Measurements from ENCODE around the gene RRP36.
"Not testable (repeated sequence)": the region's sequence is repeated elsewhere in the genome, so short reads cannot be mapped to it uniquely, and the experiment has no call there.

RRP36 gene

GRCh38 chr6:43036712-43037111, 15.3 kb downstream of the RRP36 start:
- no peak for DNase-seq (ENCODE audit: low read depth in 1 of 2, low spot score in 1 of 2)

- DNase-seq (ENCODE audit: low read depth in 1 of 2, low spot score in 1 of 2) = no peak
These were observed 15.8 kb downstream of the RRP36 start for GRCh38 chr6:43037197-43037596.

- DNase-seq (ENCODE audit: low read depth in 1 of 2, low spot score in 1 of 2) = no peak
These were observed 16.3 kb downstream of the RRP36 start for GRCh38 chr6:43037706-43038105.

GRCh38 chr6:43038727-43039126, 17.3 kb downstream of the RRP36 start:
- DNase-seq (ENCODE audit: low read depth in 1 of 2, low spot score in 1 of 2) = no peak

GRCh38 chr6:43040542-43041257, 19.3 kb downstream of the RRP36 start:
- DNase-seq (ENCODE audit: low read depth in 1 of 2, low spot score in 1 of 2) = no peak

- DNase-seq (ENCODE audit: low read depth in 1 of 2, low spot score in 1 of 2) = not testable (repeated sequence)
These were observed 20.1 kb downstream of the RRP36 start for GRCh38 chr6:43041475-43041874.

- DNase-seq (ENCODE audit: low read depth in 1 of 2, low spot score in 1 of 2) = no peak
These were observed 21.9 kb downstream of the RRP36 start for GRCh38 chr6:43043310-43043709.

GRCh38 chr6:43045371-43045930, 24.0 kb downstream of the RRP36 start:
- no peak for DNase-seq (ENCODE audit: low read depth in 1 of 2, low spot score in 1 of 2)

- DNase-seq (ENCODE audit: low read depth in 1 of 2, low spot score in 1 of 2) = no peak
These were observed 26.6 kb downstream of the RRP36 start for GRCh38 chr6:43047998-43048397.

GRCh38 chr6:43050981-43051380, 29.6 kb downstream of the RRP36 start:
- no peak for DNase-seq (ENCODE audit: low read depth in 1 of 2, low spot score in 1 of 2)

GRCh38 chr6:43052225-43052841, 30.9 kb downstream of the RRP36 start:
- no peak for DNase-seq (ENCODE audit: low read depth in 1 of 2, low spot score in 1 of 2)

GRCh38 chr6:43052842-43053544, 31.6 kb downstream of the RRP36 start:
- DNase-seq (ENCODE audit: low read depth in 1 of 2, low spot score in 1 of 2) = peak in 1 of 2 donors; percentile 18

- peak; percentile 78 to 85 for DNase-seq (ENCODE audit: low read depth in 1 of 2, low spot score in 1 of 2)
These were observed 32.3 kb downstream of the RRP36 start, which contains the start of gene CUL7 for GRCh38 chr6:43053545-43054205. TSS of gene CUL7 (minus strand) at chr6:43053851. CDS start at chr6:43052788, 1,063 bp downstream.

GRCh38 chr6:43054206-43054943, 33.0 kb downstream of the RRP36 start:
- no peak for DNase-seq (ENCODE audit: low read depth in 1 of 2, low spot score in 1 of 2)

- no peak for DNase-seq (ENCODE audit: low read depth in 1 of 2, low spot score in 1 of 2)
These were observed 34.5 kb downstream of the RRP36 start for GRCh38 chr6:43055966-43056365.

- no peak for DNase-seq (ENCODE audit: low read depth in 1 of 2, low spot score in 1 of 2)
These were observed 37.1 kb downstream of the RRP36 start for GRCh38 chr6:43058531-43058930.

GRCh38 chr6:43059168-43060033, 38.0 kb downstream of the RRP36 start, which contains the start of the genes KLC4 and MRPL2:
TSS of gene KLC4 (plus strand) at chr6:43059631. CDS start at chr6:43061336, 1,705 bp downstream.
TSS of gene MRPL2 (minus strand) at chr6:43059434. CDS start at chr6:43059381, 53 bp downstream.
- peak; percentile 90 to 93 for DNase-seq (ENCODE audit: low read depth in 1 of 2, low spot score in 1 of 2)

- DNase-seq (ENCODE audit: low read depth in 1 of 2, low spot score in 1 of 2) = no peak
These were observed 38.8 kb downstream of the RRP36 start for GRCh38 chr6:43060034-43060754.
